Body of pancreas (tissue), 4 donors: ENCODE data around the gene TSPAN14.

ENCODE experiments used
- CTCF ChIP-seq, 7 experiments: fragments of 450-650 bp in 4 of 7; fragments of 200-600 bp in 3 of 7; sonication (generic) in 3 of 7; IDR thresholded peaks; one replicate each; pipeline ENCODE4 v1.5.1; 2016 to 2019; ENCODE audit warnings: antibody characterized with exemption in 7 of 7
- POLR2A ChIP-seq, 3 donors: fragments of 450-650 bp; IDR thresholded peaks; one replicate each; pipeline ENCODE4 v1.6.1; 2016; ENCODE audit warnings: antibody characterized with exemption in 3 of 3, mild to moderate bottlenecking in 2 of 3

GRCh38 chr10:80447436-80448190 lies 6.5 kb upstream of the TSPAN14 start:
- TF ChIP-seq CTCF (IDR thresholded peaks at IDR 0.05): no peak
- TF ChIP-seq POLR2A (IDR thresholded peaks at IDR 0.05): no peak
